ENCODE results near the gene C4BPB.

C4BPB gene

GRCh38 chr1:207145401-207146058 lies 56.9 kb downstream of the C4BPB start:
- DNase-seq (ENCODE audit: low spot score), result no peak

Measured in CD4-positive, alpha-beta T cell treated with Interleukin-15 for 4 hours (primary cell).